ENCODE results near the gene STK10. TPM values are rescaled to one million over a fixed set of nuclear protein-coding genes. Genes with fewer than 3 reads are reported as not detected.
A peak's percentile ranks its signal among the peaks of the same experiment; 100 is the strongest.

STK10 gene
- total and polyA plus RNA-seq, 11 donors = 5.5 to 52.9 (median 10.2) TPM

- no peak overlapping the region for H3K4me3 ChIP-seq
- no peak overlapping the region for H3K27ac ChIP-seq
- WGBS, 4 donors = 87 to 91% (median 88%) methylated on average over 8 to 11 of the region's 11 CpGs
- no peaks in the 10 kb centered on the region for H3K9me3 ChIP-seq
- H3K4me1 ChIP-seq = peaks cover 0 to 20% (median 13%) of the 10 kb centered on the region in 12 donors
- no peaks in the 10 kb centered on the region for H3K27me3 ChIP-seq
- intact Hi-C loops (cut with DNase I) = loop anchor here in 5 of 10 donors (5.0 to 10.0 kb wide), 3 partner anchors 47 to 640 kb away; partner anchors contain the start of genes FBXW11 (in 2 of the 5) and FGF18 (in 2 of the 5)
- TF ChIP-seq, protein P1, sequence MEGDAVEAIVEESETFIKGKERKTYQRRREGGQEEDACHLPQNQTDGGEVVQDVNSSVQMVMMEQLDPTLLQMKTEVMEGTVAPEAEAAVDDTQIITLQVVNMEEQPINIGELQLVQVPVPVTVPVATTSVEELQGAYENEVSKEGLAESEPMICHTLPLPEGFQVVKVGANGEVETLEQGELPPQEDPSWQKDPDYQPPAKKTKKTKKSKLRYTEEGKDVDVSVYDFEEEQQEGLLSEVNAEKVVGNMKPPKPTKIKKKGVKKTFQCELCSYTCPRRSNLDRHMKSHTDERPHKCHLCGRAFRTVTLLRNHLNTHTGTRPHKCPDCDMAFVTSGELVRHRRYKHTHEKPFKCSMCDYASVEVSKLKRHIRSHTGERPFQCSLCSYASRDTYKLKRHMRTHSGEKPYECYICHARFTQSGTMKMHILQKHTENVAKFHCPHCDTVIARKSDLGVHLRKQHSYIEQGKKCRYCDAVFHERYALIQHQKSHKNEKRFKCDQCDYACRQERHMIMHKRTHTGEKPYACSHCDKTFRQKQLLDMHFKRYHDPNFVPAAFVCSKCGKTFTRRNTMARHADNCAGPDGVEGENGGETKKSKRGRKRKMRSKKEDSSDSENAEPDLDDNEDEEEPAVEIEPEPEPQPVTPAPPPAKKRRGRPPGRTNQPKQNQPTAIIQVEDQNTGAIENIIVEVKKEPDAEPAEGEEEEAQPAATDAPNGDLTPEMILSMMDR (IDR thresholded peaks at IDR 0.05) = no peak
- no peak for TF ChIP-seq POLR2A (IDR thresholded peaks at IDR 0.05)
- DNase-seq = no peak
- no peak for ATAC-seq
- peaks cover 0 to 96% (median 42%) of the 10 kb centered on the region in 9 donors for H3K36me3 ChIP-seq
Observed at GRCh38 chr5:172054611-172055153, 133.3 kb downstream of the STK10 start.

GRCh38 chr5:172052450-172053236 is 135.4 kb downstream of the STK10 start:
- no peaks in the 10 kb centered on the region for H3K9me3 ChIP-seq
- DNase-seq (peak; percentile 74 to 88 (median 79)), ATAC-seq (peak; percentile 94 to 98 (median 96))
- H3K4me3 ChIP-seq = no peak overlapping the region
- TF ChIP-seq, protein P1 (IDR thresholded peaks at IDR 0.05) = peak in 7 of 12 donors; percentile 13 to 58 (median 36)
- no peak for TF ChIP-seq POLR2A (IDR thresholded peaks at IDR 0.05)
- H3K27ac ChIP-seq = peak overlapping the region in 11 of 12 donors; percentile 6 to 79 (median 61)
- 70 to 74% (median 72%) methylated on average over 19 of the region's 19 CpGs for WGBS, 4 donors
- no peaks in the 10 kb centered on the region for H3K27me3 ChIP-seq
- intact Hi-C loops (cut with DNase I) = loop anchor here in 3 of 10 donors (5.0 to 10.0 kb wide), 2 partner anchors 45 to 638 kb away; partner anchors contain the start of genes FGF18 (in 2 of the 3) and FBXW11 (in 1 of the 3)
- peaks cover 0 to 25% (median 15%) of the 10 kb centered on the region in 12 donors for H3K4me1 ChIP-seq
- H3K36me3 ChIP-seq = peaks cover 0 to 92% (median 46%) of the 10 kb centered on the region in 9 donors

DNA sequence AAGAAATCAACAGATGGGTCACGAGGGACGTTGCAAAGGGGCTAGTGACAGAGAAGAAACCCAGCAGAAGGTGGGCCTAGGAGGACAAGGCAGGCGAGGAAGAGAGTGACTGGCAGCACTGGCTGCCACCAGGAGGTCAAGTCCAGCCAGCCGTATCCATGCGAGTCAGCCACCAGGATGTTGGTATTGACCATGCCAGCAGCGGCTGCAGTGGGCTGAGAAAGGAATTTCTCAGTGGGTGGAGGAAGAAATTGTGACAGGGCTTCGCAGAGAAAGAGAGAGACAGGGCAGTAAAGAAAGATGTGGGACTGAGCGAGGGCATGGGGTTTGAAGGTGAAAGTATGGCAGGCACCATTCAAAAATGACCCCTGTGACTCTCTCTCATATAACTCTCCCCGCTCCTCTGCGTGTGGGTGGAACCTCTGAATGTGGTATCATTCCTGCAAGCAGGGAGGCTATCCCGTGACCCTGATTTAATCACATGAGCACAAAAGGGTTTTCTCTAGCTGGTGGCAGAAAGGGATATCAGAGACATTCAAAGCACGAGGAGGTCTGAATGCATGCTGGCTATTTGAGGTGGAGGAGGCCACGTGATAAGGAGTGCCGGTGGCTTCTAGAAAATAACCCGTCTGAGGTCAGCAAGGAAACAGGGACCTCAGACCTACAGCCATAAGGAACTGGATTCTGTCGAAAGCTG is 136.2 kb downstream of the STK10 start:
- Histone ChIP-seq H3K4me3 (no peak overlapping the region), H3K27me3 (no peaks in the 10 kb centered on the region), H3K4me1 (peaks cover 0 to 33% (median 19%) of the 10 kb centered on the region in 12 donors), H3K9me3 (no peaks in the 10 kb centered on the region), H3K27ac (peak overlapping the region in 11 of 12 donors; percentile 6 to 79 (median 57)), H3K36me3 (peaks cover 0 to 92% (median 46%) of the 10 kb centered on the region in 9 donors)
- WGBS, 4 donors = 65 to 74% (median 69%) methylated on average over 16 of the region's 16 CpGs
- TF ChIP-seq POLR2A (IDR thresholded peaks at IDR 0.05) = no peak
- TF ChIP-seq, protein P1 (IDR thresholded peaks at IDR 0.05) = no peak
- intact Hi-C loops (cut with DNase I) = loop anchor here in 3 of 10 donors (5.0 to 10.0 kb wide), 2 partner anchors 44 to 637 kb away; partner anchors contain the start of genes FGF18 (in 2 of the 3) and FBXW11 (in 1 of the 3)
- DNase-seq = no peak
- ATAC-seq = peak in 3 of 4 donors; percentile 2 to 14 (median 5)
